ENCODE results near the gene POF1B. TPM values are rescaled to one million over a fixed set of nuclear protein-coding genes. Genes with fewer than 3 reads are reported as not detected.

POF1B gene
- 100 to 1,000 TPM in 2 of 3 donors, 10 to 100 TPM in 1; 46.1 to 142 (median 141) TPM for total RNA-seq
- long read RNA-seq, donor 1, transcript POF1B-201 (17 exons, 3,941 nt) = major isoform, 38 of 64 reads
- long read RNA-seq, donor 1, partial matches to known transcripts = 19 of 64 reads
- long read RNA-seq, donor 1, other reads (novel, unspliced or antisense) = 7 of 64 reads
- long read RNA-seq, donor 2, transcript POF1B-201 (17 exons, 3,941 nt) = major isoform, 5 of 34 reads
- long read RNA-seq, donor 2, partial matches to known transcripts = 22 of 34 reads
- long read RNA-seq, donor 2, other reads (novel, unspliced or antisense) = 7 of 34 reads

- no peak for TF ChIP-seq CTCF (IDR thresholded peaks at IDR 0.05)
- intact Hi-C loops (cut with DNase I, micrococcal nuclease) = loop anchor here in 1 of 2 donors (10.0 kb wide), 1 partner anchor 135 kb away; no protein-coding TSS in a partner anchor
- Histone ChIP-seq H3K9me3 (no peaks in the 10 kb centered on the region), H3K4me3 (no peak within 1 kb of the TSS), H3K4me1 (ENCODE audit: low read depth) (no peaks in the 10 kb centered on the region), H3K36me3 (ENCODE audit: low read depth) (no peaks in the 10 kb centered on the region)
- peak; percentile 92 for ATAC-seq
- peak; percentile 67 to 87 (median 78) for DNase-seq
Measured at GRCh38 chrX:85379174-85379907, at the start of gene POF1B. POF1B (minus strand) TSS chrX:85379665; CDS start chrX:85379454, 211 bp downstream.

GRCh38 chrX:85429066-85429465 lies 49.6 kb upstream of the POF1B start:
- no peaks in the 10 kb centered on the region for H3K4me1 ChIP-seq (ENCODE audit: low read depth)
- intact Hi-C loops (cut with DNase I, micrococcal nuclease) = no loop called here
- ATAC-seq = no peak

GRCh38 chrX:85419293-85419692 lies 39.8 kb upstream of the POF1B start:
- no peaks in the 10 kb centered on the region for H3K9me3 ChIP-seq
- H3K4me1 ChIP-seq (ENCODE audit: low read depth) = no peaks in the 10 kb centered on the region
- no peak for TF ChIP-seq CTCF (IDR thresholded peaks at IDR 0.05)
- intact Hi-C loops (cut with DNase I, micrococcal nuclease) = no loop called here
- no peak overlapping the region for H3K4me3 ChIP-seq
- no peak for DNase-seq
- no peak for ATAC-seq
- H3K36me3 ChIP-seq (ENCODE audit: low read depth) = no peaks in the 10 kb centered on the region

More at GRCh38 chrX:85429066-85429465, 49.6 kb upstream of the POF1B start:
- H3K36me3 ChIP-seq (ENCODE audit: low read depth) = no peaks in the 10 kb centered on the region
- DNase-seq = no peak
- no peak for TF ChIP-seq CTCF (IDR thresholded peaks at IDR 0.05)
- H3K4me3 ChIP-seq = no peak overlapping the region
- H3K9me3 ChIP-seq = no peaks in the 10 kb centered on the region

- Histone ChIP-seq H3K4me3 (no peak overlapping the region), H3K9me3 (no peaks in the 10 kb centered on the region), H3K36me3 (ENCODE audit: low read depth) (no peaks in the 10 kb centered on the region), H3K4me1 (ENCODE audit: low read depth) (no peaks in the 10 kb centered on the region)
- peak in 1 of 3 donors; percentile 18 for DNase-seq
- intact Hi-C loops (cut with DNase I, micrococcal nuclease) = no loop called here
- peak; percentile 96 for ATAC-seq
- no peak for TF ChIP-seq CTCF (IDR thresholded peaks at IDR 0.05)
Measured at GRCh38 chrX:85391878-85392238, 12.4 kb upstream of the POF1B start.

GRCh38 chrX:85391185-85391877 lies 11.9 kb upstream of the POF1B start:
- DNase-seq (no peak), ATAC-seq (peak; percentile 67)
- Histone ChIP-seq H3K36me3 (ENCODE audit: low read depth) (no peaks in the 10 kb centered on the region), H3K4me1 (ENCODE audit: low read depth) (no peaks in the 10 kb centered on the region), H3K4me3 (no peak overlapping the region), H3K9me3 (no peaks in the 10 kb centered on the region)
- no peak for TF ChIP-seq CTCF (IDR thresholded peaks at IDR 0.05)
- intact Hi-C loops (cut with DNase I, micrococcal nuclease) = no loop called here

Measured in mucosa of descending colon (tissue), 3 donors.